GM10266 (cell line): Measurements from ENCODE around the gene CAMSAP3.
A peak's percentile ranks its signal among the peaks of the same experiment; 100 is the strongest.
"Not testable (repeated sequence)": the region's sequence is repeated elsewhere in the genome, so short reads cannot be mapped to it uniquely, and the experiment has no call there.

Source experiments
- DNase-seq: peaks from one replicate; pipeline ENCODE4 v3.0.0; 2012; ENCODE audit errors: extremely low spot score
- TF ChIP-seq, protein P1 (sequence below): IDR thresholded peaks from 2 replicates; pipeline ENCODE4 v1.5.1; 2012; ENCODE audit warnings: mild to moderate bottlenecking, low read depth; ENCODE audit not compliant: control insufficient read depth, insufficient read depth; ENCODE audit errors: missing control alignments

Gene CAMSAP3

DNA sequence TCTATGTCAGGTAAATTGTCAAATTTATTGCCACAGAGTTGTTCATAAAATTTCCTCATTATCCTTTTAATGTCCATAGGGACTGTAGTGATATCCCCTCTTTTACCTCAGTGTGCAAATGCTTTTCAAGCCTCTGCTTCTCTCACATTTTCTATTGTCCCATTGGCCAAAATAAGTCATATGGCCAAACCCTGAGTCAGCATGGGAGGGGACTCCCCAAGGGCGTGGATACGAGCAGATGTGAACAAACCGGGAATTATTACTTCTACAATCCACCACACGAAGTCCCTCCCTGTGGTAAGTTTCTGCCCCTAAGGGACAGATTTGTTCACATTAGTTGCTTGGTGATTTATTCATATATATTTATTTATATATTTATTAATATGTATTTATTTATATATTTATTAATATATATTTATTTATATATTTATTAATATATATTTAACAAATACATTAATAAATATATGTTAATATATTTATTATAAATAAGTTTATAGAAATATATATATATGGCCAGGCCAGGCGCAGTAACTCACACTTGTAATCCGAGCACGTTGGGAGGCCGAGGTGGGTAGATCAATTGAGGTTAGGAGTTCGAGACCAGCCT is 20.1 kb upstream of the CAMSAP3 start:
- TF ChIP-seq, protein P1, sequence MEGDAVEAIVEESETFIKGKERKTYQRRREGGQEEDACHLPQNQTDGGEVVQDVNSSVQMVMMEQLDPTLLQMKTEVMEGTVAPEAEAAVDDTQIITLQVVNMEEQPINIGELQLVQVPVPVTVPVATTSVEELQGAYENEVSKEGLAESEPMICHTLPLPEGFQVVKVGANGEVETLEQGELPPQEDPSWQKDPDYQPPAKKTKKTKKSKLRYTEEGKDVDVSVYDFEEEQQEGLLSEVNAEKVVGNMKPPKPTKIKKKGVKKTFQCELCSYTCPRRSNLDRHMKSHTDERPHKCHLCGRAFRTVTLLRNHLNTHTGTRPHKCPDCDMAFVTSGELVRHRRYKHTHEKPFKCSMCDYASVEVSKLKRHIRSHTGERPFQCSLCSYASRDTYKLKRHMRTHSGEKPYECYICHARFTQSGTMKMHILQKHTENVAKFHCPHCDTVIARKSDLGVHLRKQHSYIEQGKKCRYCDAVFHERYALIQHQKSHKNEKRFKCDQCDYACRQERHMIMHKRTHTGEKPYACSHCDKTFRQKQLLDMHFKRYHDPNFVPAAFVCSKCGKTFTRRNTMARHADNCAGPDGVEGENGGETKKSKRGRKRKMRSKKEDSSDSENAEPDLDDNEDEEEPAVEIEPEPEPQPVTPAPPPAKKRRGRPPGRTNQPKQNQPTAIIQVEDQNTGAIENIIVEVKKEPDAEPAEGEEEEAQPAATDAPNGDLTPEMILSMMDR: no peak
- peak; percentile 38 for DNase-seq

DNA sequence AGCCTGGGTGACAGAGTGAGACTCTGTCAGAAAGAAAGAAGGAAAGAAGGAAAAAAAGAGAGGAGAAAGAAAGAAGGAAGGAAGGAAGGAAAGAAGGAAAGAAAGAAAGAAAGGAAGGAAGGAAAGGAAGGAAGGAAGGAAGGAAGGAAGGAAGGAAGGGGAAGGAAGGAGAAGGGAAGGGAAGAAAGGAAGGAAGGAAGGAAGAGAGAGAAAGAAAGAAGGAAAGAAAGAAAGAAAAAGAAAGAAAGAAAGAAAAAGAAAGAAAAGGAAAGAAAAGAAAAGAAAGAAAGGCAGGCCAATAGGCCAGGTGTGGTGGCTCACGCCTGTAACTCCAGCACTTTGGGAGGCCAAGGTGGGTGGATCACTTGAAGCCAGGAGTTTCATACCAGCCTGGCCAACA is 18.2 kb upstream of the CAMSAP3 start:
- not testable (repeated sequence) for DNase-seq

DNA sequence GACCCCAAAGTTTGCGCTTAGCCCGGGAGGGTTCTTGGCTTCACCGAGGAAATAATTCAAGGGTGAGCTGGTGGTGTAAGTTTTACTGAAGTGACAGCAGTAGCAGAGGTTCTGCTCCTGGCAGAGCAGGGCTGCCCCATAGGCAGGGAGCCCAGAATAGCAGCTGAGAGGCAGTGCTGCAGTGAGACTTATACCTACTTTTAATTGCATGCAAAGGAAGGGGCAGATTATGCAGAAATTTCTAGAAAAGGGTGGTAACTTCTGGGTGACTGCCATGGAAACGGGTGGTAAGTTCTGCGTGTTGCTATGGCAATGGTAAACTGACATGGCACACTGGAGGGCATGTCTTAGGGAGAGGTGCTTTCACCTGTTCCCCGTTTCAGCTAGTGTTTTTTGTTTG is 17.5 kb upstream of the CAMSAP3 start:
- no peak for DNase-seq
- TF ChIP-seq, protein P1: no peak

DNA sequence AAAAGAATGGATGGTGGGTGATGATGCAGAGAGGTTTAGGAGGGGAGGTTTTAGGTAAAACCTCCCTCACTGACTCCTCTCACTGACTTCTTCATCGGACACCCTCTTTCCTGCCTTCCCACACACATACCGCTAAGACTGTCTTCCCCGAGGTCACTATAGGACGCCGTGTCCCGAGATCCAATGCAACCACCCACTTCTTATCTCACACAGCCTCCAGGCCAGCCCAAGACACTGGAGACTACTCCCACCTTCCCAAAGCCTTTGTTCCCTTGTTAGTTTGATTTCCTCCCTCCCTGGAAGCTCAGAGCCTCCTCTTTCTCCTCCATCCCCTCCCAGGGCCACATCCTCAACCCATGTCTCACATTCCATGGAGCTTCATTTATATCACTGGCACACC is 16.5 kb upstream of the CAMSAP3 start:
- TF ChIP-seq, protein P1: no peak
- no peak for DNase-seq

DNA sequence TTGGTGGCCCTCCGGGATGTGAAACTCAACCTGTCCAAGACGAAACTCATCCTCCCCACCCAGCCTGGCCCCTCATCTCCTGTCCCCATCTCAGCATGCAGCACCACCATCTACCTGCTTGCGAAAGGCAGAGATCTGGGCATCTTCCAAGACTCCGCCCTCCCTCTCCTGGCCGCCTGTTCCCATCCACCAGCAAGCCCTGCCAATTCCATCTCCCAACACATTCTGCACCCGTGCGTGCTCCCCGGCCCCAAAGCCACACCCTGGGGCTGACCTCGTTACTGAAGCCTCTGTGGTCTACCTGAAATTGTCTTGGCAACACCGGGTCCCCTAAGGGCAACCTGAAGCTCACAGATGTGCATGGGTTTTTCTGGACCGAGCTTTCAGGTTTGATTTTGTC is 13.2 kb upstream of the CAMSAP3 start:
- TF ChIP-seq, protein P1: no peak
- DNase-seq: no peak

DNA sequence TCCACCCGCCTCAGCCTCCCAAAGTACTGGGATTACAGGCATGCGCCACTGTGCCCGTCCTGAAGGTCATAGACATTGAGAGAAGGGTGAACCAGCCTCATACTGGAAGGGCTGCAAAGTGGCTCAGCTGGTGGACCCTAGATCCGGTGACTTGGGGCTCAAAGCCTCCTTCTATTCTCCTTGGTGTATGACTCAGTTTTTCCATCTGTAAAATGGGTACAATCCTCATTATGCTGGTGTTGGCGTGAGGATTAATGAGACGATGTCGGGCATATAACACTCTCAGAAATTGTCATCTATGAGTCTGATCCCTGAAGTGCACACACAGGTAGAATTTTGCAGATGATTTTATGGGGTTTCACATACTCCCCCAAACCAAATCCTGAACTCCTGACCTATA is 5.8 kb upstream of the CAMSAP3 start:
- no peak for DNase-seq
- TF ChIP-seq, protein P1: no peak

DNA sequence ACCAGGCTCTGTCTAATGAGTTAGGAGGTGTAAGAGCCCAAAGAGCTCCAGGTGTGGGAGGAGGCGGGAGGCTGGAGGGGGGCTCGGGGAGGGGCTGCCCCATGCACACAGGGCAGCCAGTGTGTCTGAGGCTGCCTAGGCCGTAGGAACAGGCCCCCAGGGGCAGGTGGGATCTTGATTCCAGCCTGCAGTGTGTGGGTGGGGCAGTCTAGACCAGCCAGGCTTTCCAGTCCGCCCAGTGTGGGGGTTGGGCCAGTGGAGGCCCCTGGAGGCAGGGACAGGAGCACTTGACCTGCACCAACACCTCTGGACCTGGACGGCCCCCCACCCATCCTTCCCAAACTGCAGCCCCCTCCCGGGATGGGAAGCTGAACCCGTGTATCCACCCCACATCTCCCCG is 5.4 kb upstream of the CAMSAP3 start:
- TF ChIP-seq, protein P1: no peak
- DNase-seq: no peak

DNA sequence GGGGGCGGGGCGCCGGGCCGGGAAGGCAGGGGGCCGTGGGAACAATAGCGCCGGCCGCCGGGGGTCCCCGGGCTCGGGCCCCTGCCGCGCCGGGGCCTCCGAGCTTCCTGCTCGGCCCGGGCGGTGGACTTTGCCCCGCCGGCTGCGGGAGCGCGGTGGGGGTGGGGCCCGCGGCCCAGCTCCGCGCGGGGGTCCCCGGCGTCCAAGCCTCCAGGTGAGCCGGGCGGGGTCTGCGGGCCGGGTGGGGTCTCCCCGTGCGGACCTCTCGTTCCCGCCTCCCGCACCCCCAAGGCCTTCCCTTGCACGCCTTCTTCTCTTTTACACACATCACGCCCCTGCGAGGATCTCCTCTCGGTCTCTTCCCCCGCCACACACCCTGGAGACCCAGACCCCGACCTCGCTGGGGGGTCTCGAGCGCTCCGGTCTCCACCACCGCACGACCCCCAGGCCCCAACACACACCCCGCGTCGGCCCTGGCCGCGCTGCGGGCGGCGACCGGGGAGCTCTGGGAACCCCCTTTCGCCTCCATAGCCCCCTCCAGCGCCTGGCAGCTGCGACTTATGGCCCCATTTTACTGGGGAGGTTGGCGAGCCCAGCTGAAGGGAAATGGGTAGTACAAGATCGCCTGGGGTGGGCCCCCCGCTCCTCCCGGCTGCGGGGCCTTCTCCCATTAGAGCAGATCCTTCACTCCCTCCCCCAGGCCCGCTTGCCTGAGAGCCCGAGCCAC is 711 bp downstream of the CAMSAP3 start:
- TF ChIP-seq, protein P1: no peak
- DNase-seq: peak; percentile 45
